Ishikawa (cell line): ENCODE measurements around the gene RXRA.

Source experiments
- CEBPB ChIP-seq: IDR thresholded peaks from 2 replicates; pipeline ENCODE4 v1.6.1; 2012
- CREB1 ChIP-seq: IDR thresholded peaks from 2 replicates; pipeline ENCODE4 v1.6.1; 2012; ENCODE audit warnings: low read depth
- EGR1 ChIP-seq: IDR thresholded peaks from 2 replicates; pipeline ENCODE4 v1.6.1; 2012
- EP300 ChIP-seq: IDR thresholded peaks from 2 replicates; pipeline ENCODE4 v1.6.1; 2012; ENCODE audit warnings: borderline replicate concordance
- FOXM1 ChIP-seq: IDR thresholded peaks from 2 replicates; pipeline ENCODE4 v1.6.1; 2012; ENCODE audit warnings: low read depth, borderline replicate concordance
- MAX ChIP-seq: IDR thresholded peaks from 2 replicates; pipeline ENCODE4 v1.6.1; 2012
- NFIC ChIP-seq: IDR thresholded peaks from 2 replicates; pipeline ENCODE4 v1.6.1; 2012
- RAD21 ChIP-seq: IDR thresholded peaks from 2 replicates; pipeline ENCODE4 v1.6.1; 2012; ENCODE audit warnings: low read depth
- TAF1 ChIP-seq: IDR thresholded peaks from 2 replicates; pipeline ENCODE4 v1.6.1; 2012; ENCODE audit warnings: low read depth, mild to moderate bottlenecking
- TCF12 ChIP-seq: IDR thresholded peaks from 2 replicates; pipeline ENCODE4 v1.6.1; 2012; ENCODE audit warnings: low read depth
- TEAD4 ChIP-seq: IDR thresholded peaks from 2 replicates; pipeline ENCODE4 v1.6.1; 2012
- USF1 ChIP-seq: IDR thresholded peaks from 2 replicates; pipeline ENCODE4 v1.6.1; 2012
- YY1 ChIP-seq: IDR thresholded peaks from 2 replicates; pipeline ENCODE4 v1.6.1; 2012; ENCODE audit warnings: low read depth
- ZBTB7A ChIP-seq: IDR thresholded peaks from 2 replicates; pipeline ENCODE4 v1.6.1; 2012; ENCODE audit warnings: low read depth
- TF ChIP-seq, protein P1 (sequence below): IDR thresholded peaks from 2 replicates; pipeline ENCODE4 v1.6.1; 2012; ENCODE audit warnings: low read depth, mild to moderate bottlenecking

The RXRA gene

GRCh38 chr9:134352247-134352933 lies 26.1 kb downstream of the RXRA start:
- TF ChIP-seq, protein P1, sequence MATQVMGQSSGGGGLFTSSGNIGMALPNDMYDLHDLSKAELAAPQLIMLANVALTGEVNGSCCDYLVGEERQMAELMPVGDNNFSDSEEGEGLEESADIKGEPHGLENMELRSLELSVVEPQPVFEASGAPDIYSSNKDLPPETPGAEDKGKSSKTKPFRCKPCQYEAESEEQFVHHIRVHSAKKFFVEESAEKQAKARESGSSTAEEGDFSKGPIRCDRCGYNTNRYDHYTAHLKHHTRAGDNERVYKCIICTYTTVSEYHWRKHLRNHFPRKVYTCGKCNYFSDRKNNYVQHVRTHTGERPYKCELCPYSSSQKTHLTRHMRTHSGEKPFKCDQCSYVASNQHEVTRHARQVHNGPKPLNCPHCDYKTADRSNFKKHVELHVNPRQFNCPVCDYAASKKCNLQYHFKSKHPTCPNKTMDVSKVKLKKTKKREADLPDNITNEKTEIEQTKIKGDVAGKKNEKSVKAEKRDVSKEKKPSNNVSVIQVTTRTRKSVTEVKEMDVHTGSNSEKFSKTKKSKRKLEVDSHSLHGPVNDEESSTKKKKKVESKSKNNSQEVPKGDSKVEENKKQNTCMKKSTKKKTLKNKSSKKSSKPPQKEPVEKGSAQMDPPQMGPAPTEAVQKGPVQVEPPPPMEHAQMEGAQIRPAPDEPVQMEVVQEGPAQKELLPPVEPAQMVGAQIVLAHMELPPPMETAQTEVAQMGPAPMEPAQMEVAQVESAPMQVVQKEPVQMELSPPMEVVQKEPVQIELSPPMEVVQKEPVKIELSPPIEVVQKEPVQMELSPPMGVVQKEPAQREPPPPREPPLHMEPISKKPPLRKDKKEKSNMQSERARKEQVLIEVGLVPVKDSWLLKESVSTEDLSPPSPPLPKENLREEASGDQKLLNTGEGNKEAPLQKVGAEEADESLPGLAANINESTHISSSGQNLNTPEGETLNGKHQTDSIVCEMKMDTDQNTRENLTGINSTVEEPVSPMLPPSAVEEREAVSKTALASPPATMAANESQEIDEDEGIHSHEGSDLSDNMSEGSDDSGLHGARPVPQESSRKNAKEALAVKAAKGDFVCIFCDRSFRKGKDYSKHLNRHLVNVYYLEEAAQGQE: no peak
- TF ChIP-seq EGR1: no peak
- no peak for TF ChIP-seq CEBPB
- no peak for TF ChIP-seq TCF12
- no peak for TF ChIP-seq MAX
- no peak for TF ChIP-seq USF1
- no peak for TF ChIP-seq NFIC
- TF ChIP-seq CREB1: no peak
- no peak for TF ChIP-seq FOXM1
- no peak for TF ChIP-seq TEAD4
- no peak for TF ChIP-seq YY1
- TF ChIP-seq ZBTB7A: no peak
- no peak for TF ChIP-seq EP300
- TF ChIP-seq TAF1: no peak
- TF ChIP-seq RAD21: no peak

DNA sequence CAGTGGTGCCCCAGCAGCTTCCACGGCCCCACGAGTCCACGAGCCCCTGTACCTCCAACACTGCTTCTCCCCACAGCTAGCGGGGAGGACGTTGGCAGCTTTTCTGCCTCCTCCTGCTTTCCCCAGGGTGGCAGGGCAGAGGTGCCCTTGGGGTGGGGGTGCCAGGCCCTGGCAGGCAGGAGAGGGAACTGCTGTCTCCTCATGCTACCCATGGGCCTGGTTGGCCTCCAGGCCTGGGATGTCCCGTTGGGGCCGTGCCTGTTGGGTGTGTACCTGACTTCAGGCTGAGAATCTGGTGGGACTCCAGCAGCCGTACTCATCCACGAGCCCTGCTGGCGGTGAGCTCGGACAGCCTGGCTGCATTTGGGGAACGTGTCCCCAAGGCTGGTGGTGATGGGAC lies 27.3 kb downstream of the RXRA start:
- TF ChIP-seq TCF12 (no peak), USF1 (no peak), EP300 (no peak), ZBTB7A (no peak), RAD21 (no peak), TAF1 (no peak), YY1 (no peak), TEAD4 (no peak), MAX (no peak), FOXM1 (no peak), CREB1 (no peak)
- TF ChIP-seq, protein P1: no peak

GRCh38 chr9:134355158-134355557 lies 28.9 kb downstream of the RXRA start:
- no peak for TF ChIP-seq EGR1
- no peak for TF ChIP-seq NFIC
- TF ChIP-seq YY1: no peak
- TF ChIP-seq, protein P1: no peak
- TF ChIP-seq USF1: no peak
- no peak for TF ChIP-seq EP300

GRCh38 chr9:134355561-134356279 lies 29.5 kb downstream of the RXRA start:
- TF ChIP-seq CREB1: no peak
- 0 out of 2 replicates have a peak, but pooled peaks have one; percentile 27 for TF ChIP-seq ZBTB7A
- TF ChIP-seq TEAD4: 0 out of 2 replicates have a peak, but pooled peaks have one; percentile 21
- TF ChIP-seq TCF12: no peak
- no peak; the same call in 1 of the 2 replicates for TF ChIP-seq RAD21
- TF ChIP-seq NFIC: no peak
- TF ChIP-seq, protein P1: no peak
- TF ChIP-seq TAF1: no peak
- no peak for TF ChIP-seq FOXM1
- TF ChIP-seq CEBPB: peak; percentile 73
- no peak for TF ChIP-seq YY1
